HG02938 (cell line): ENCODE data around the gene FRAS1.
"Not testable (repeated sequence)": the region's sequence is repeated elsewhere in the genome, so short reads cannot be mapped to it uniquely, and the experiment has no call there.

Experiments
- ATAC-seq: cut with Tn5 transposase; IDR thresholded peaks from one replicate; pipeline ENCODE4 v1.9.1; 2021; ENCODE audit warnings: mild to moderate bottlenecking, moderate library complexity; ENCODE audit not compliant: unreplicated experiment

The FRAS1 gene

DNA sequence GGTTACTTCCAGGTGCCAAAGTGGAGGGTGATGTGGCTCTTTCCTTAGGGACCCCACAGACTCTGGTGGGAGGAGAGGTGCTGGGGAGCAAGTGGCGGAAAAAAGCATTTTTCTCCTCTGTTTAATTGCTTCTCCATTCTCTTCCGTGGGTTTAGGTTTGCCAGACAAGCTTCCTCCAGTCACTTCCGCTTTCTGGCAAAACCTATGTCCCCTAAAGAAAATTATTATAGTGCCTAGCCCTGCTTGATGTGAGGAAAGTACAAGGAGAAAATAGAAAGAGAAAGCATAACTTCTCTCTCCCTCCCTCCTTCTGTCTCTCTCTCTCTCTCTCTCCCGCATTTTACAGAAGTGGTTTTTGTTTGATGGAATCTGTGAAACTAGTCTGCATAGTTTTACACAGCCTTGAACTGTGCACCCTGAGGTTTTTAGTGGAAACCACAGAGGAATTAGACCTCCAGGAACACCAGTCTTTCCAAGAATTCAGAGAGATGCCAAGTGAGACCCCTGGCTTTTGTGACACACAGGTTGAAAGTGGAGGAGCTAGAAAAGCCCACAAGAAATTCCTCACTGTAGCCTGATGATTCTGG lies 263.3 kb downstream of the FRAS1 start:
- no peak for ATAC-seq

DNA sequence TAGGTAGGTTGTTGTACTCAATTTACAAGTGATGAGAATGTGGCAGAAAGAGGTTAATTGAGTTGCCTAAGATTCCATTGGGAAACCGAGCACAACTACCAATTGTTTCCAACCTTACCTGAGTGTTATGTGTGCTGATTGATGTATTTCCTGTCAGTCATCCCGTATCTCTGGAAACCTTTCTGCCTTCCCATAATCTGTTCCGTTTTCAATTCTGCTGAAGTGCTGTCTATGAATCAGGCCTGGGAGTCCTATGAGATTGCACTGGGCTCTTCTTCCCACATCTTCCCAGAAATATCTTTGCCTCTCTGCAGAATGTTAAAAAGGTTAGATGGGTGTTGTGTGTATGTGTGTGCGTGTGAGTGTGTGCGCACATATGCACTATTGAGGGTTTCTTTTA lies 264.9 kb downstream of the FRAS1 start:
- ATAC-seq, result no peak

DNA sequence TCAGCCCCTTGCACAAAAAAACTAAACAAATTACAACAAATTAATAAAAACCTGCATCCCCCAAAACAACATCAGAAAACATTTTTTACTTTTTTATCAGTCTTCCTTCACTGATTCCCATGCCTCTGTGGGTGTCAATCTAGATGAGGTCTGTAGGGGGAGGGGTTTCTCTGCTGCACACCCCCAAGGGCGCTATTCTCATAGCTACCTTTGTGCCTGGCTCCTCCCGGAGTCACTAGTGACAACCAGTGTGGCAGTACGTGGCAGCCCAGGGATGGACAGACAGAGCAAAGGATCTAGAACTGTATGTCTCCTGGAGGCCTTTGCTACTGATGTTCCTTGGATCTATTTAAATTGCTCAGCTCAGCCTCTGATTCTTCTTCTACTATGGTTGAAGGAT lies 266.3 kb downstream of the FRAS1 start:
- ATAC-seq, result no peak

DNA sequence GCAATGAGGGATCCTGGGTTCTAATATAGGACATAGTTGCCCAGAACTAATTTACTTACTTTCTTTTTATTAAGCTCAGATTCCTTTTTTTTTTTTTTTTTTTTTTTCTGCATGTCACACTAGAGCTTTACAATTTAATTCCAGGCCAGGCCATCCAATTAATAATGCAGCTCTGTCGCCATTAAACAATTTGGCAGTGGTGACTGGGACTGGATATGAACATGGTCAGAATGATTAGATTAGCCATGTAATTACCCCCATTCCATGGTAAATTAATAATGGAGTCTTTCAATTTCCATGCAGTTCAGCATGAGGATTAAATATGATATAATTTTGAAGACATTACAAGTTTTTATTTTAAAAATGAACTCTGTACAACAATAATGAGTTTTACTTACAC lies 267.5 kb downstream of the FRAS1 start:
- ATAC-seq, result no peak

DNA sequence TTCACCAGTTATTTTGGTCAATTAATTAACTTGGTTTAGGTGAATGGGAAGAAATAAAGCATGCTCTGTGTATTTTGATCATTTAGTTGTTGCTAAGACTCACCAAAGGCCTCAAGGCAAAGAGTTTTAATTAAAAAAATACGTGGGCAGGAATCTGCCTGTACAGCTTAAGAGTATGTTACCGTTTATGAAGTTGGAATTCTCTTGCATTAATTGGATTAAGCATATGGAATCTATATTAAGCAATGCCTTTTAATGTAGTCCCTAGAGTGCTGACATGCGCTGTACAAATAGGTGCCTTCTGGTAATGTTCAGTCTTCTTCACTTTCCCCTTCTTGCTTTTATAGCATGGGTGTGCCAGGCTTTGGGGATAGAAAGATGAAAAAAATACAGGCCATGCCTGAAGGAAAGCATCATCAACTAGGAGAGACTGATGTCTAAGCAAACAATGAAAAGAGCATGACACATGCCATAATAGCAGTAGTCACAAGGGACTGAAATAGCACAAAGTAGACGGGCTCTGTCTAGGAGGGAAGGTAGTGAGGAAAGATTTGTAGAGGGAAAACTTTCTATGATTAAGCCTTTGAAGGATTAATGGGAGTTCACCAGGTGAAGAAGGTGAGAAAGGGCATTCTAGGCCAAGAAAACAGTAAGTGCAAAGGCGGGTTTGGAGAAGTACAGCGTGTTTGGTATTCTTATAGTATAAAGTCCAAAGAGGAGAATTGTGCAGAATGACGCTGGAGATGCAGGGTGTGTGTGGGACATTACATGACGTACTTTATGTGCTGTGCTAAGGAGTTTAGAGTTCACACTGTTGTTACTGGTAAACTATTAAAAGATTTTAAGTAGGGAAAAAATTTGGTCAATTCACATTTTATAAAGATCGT lies 268.4 kb downstream of the FRAS1 start:
- no peak for ATAC-seq

DNA sequence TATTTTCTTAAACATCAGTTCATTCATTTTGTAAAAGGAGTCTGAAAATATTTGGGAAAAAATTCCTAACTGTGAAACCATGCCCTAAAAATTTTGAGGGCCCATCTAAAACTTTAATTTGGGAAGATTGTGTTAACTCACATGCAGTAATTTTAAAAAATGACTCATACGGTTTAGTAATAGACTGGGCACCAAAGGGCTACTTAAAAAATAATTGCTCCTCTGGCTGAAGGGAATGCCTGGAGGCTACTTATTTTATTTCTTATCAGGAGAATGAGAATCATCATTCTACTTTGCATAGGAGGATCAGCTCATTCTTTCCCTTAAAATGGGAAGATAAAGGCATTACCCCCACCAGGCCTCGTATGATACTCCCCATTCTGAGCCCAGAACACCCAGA lies 271.5 kb downstream of the FRAS1 start:
- not testable (repeated sequence) for ATAC-seq

DNA sequence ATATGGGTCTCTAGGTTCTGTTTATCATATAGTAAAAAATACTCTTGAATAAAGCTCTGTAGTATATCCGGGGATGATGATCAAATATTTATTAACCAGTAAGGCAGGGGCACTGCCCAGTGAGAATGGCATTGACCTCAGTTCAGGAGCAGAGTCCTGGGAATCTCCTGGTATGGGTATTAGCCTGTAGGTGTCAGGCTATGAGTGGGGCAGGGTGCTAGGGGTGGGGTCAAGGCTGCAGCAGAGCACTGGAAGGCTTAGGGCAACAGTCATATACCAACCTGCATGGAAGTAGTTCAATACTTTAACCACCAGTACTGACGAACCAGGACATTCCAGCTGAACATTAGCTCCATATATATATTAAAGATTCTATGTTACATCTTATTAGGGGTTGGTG lies 274.1 kb downstream of the FRAS1 start:
- no peak for ATAC-seq

DNA sequence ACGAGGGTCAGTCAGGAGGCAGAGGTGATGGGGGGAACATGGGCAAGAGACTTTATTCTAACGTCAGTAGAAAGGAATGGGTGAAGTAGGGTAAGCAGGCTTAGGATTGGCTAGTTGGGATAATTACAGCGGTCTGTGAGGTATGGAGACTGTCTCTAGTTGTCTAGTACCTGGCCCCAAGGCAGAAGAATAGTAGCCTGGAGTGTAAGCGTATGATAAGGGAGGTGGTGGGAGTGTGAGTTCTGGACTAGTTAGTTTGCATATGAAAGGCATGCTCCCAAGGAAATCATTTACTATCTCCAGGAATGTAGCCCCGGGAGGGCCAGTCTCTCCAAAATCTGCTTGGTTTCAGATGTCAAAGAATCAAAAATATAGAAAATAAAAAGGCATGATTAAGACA lies 274.8 kb downstream of the FRAS1 start:
- ATAC-seq, result no peak

DNA sequence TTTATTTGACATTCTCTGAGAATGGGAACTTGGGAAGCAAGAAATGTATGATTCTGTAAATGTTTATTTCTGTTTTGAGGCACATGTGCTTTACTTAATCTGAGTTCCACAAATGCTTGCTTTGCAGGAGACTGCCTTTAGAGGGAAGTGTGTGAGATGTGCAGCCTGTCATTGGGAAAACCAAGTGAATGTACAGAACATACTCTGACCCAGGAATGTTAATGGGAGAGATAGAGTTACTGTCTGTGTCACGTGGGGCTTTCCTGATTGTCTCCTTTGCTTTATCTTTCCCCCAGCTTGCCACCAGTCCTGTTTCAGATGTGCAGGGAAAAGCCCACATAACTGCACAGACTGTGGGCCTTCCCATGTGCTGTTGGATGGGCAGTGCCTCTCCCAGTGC lies 275.9 kb downstream of the FRAS1 start:
- no peak for ATAC-seq

DNA sequence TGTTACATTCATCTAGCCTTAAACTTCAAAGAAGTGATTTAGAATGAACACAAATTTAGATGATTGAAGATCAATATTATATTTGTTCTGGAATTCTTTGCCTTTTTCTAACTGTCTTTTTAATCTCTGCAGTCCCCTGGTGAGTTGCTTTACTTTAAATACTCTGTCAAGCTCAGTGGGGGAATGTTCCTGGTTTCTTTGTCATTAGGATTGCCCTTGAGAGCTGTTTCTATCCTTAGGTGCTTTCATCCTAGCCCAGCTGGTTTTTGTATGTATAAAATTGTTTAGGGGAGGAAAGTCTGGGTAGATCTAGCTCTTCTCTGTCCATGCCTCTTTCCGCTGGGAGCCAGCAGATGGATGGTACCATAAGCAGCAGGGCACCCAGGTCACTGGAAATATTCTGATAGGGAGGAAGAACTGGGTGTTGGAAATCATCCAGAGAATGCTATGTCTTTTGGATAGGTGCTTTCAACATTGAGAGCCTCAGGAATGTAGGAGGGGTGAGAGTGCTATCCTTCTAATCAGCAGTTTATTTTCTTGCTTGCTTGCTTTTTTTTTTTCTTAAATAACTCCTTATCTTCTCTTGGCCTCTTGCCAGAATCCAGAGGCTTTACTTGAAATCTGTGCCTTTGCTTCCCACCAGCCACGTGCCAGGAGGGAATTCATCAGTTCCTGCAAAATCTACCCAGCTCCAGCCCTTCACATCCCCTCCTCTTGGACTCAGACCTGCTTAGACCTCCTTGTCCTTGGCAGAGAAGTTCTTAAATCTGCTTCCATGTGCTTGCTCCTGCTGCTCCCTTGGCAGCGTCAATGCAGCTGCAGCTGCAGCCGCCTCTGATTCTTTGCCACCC lies 279.2 kb downstream of the FRAS1 start:
- no peak for ATAC-seq

DNA sequence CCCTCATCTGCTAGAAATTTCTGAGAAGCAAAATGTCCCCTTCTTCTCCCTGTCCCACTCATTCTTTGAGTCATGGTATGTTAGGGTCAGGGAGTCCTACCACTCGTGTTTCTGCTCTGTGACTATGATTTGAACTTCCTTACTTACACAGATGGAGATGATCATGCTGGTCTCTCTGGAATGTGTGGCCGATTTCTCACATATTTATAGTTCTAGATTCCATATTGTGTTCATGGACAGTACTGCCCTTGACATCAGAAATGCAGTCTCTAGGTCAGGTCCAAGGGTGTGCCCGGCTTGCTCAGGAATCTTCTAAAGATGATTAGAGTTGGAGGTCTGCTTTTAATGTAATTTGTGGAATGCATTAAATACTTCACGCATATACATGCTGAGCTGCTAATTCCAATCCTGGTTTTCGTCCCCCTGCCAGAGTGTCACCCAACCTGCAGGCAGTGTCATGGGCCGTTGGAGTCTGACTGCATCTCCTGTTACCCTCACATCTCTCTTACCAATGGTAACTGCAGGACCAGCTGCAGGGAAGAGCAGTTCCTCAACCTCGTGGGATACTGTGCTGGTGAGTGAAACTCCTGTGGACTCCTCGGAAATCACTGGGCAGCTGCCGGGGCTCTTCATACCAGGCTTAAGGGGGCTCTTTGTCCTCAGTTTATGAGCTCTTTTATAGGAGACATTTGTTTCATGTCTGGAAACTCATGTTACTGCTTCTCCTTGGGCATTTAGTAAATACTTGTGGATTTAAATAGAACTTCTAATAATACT lies 280.3 kb downstream of the FRAS1 start:
- no peak for ATAC-seq

DNA sequence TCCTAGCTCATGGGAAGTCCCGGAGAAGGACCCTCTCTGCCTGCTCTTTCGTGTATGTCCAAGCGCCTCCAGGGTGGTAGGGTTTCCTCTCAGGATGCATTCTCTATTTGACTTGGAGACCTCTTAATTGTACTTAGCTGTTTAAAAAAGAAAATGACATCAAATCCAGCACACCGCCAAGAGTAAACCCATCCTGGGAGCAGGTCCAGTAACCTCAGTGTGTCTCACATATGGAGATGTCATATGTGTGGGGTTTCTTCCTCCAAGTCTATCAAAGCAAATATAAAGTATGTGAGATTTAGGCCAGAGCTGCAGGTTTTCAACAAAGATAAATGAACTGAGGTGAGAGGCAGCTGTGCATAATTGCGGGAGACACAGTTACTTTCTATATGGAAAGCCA lies 285.0 kb downstream of the FRAS1 start:
- no peak for ATAC-seq

DNA sequence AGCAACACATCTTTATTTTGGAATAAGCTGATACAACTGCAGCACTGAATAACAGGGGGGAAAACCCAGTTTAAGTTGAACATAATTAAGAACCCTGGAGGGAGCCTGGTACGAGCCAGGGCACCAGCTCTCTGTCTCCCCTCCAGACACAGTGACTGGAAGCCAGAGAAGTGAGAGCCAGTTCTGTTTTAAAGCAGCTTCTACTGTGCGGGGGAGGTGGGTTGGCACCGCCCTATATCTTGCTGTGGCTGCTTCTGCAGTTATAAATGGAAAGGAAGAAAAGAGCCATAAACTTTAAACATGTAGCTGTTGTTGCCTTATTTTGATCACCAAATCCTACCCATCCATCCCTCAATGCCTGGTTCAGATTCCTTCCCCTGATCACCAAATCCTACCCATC lies 286.6 kb downstream of the FRAS1 start:
- no peak for ATAC-seq

DNA sequence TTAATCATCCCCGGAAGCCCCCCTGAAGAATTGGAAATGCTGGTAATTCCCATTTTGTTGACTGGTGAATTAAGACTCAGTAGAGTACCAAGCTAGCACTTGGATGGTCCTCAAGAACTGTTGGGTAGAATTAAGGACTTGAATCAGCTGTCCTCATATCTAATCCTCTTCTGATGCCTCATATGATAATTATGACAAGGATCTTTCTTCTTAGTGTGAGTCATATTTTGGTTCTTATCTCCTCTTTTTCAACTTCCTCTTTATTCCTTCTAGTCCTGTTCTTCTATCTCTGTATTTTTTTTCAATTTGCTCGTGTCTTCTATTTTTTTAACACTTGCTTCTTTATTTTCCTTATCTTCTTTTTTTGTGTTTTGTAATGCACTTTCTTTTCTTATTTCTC lies 288.1 kb downstream of the FRAS1 start:
- no peak for ATAC-seq

DNA sequence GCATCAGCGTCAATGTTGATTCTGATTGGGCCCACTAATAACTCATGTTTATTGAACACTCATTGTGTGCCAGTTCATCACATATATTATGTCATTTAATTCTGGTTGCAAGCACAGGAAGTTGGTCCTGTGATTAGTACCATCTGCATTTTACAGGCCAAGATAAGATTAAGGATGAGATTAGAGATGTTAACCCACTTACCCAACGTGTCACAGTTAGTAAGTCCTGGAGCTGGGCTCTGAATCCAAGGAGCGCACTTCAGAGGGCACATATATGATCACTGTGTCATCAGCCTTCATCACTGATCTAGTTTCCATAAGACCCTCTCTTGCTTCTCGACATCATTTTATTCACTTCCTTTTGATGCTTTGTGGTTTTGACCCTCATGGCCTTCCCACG lies 289.1 kb downstream of the FRAS1 start:
- ATAC-seq, result no peak

DNA sequence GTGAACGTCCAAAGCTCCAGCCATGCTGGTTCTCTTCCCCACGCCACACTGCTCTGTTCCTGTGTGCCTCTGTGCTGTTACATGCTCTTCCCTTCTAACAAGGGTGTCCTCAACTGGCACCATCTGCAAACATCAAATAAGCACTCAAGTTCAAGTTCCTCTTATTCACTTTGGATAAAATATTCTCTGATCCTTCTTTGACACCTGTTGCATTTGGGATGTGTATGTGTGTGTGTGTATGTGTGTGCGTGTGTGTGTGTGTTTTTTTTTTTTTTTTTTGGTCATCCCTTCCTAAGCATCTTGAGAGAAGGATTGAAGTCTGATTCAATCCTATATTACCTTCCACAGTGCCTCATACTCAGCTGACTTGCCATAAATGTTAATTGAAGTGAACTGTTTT lies 290.4 kb downstream of the FRAS1 start:
- ATAC-seq, result no peak

DNA sequence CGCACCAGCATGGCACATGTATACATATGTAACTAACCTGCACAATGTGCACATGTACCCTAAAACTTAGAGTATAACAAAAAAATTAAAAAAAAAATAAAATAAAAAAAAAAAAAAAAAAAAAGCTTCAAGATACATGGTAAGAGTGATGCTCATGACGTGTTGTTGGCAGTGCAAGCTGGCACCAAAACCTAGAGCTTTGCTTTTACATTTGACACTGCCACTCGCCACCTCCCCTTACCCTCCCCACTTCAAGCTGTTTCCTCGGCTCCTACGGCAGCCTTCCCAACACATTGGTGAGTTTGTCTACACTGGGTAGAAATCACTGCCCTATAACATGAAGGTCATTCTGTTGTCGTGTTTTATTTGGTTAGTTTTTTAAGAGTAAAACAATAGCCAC lies 296.8 kb downstream of the FRAS1 start:
- no peak for ATAC-seq

DNA sequence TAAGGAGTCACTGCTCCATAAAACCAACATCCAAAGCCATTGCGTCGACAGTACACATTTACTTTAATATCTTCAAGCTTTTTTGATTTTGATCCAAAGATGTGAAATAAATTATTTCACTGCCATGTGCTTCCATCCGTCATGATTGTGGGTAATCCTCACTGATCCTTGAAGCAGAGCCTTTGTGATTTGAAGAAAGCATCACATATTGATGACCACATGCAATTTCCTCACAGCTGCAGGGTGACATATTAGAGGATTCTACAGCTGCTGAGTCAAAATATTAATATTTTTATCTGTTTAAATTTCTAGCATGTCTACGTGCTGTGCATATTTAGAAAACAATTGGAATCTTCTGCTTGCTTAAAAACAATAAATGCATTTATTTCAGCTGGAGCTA lies 297.7 kb downstream of the FRAS1 start:
- ATAC-seq, result no peak

DNA sequence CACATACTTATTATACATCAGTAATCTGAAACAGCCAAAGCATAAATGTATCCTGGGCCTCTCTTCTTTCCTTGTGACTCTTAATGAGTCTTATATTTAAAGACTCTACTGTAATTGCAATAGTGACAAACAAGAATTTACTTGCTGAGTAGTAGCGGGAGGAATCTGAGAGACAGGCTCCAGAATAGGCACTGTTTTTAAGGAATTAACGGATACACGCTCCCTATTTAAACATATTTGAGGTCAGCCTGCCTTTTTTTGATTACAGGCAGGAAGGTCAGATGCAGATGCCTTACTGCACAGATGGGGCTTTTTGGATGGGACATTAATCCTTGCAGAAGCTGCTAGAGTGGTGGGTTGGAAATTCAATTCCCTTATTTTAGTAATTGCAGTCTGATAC lies 298.2 kb downstream of the FRAS1 start:
- no peak for ATAC-seq

DNA sequence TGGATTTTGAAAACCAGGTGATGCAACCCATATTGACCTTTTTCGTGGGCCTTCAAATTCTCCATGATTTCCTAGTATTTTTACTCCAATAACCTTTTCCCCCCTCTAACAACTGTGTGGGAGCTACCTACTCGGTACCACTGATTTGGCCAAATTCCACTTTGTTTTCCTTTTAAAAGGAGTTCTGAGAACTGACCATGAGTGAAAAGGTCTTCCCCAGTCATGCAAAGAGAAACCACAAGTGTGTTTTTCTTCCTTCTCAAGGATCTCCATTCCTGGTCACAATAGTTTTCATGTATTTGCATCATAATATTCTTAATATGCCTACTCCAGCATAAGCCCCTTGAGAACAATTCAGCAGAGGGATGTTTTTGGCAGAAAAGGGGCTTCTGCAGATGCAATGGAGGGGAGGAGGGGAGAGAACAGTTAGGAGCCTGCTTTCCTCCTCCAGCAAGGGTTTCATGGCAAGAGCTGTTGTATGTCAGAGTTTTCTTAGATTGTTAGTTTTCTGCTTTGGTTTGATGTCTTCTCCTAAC lies 299.2 kb downstream of the FRAS1 start:
- ATAC-seq, result no peak

DNA sequence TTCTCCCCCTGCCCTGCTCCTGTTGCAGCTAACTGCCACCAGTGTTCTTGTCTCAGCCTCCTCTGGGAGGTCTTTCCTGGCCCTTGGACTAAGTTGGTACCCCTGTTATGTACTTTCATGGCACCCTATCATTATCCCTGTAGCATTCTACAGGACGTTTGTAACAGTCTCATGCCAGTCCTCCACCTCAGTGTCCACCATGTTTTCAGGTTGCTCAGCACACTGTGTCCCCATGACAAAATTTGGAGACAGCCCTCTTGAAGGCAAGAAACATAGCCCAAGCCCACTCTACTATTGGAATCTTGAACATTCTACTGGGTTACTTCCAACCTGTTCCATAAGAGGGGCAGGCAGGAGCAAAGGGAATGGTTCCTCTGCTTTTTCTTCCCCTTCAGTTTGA lies 300.0 kb downstream of the FRAS1 start:
- ATAC-seq, result no peak
